ENCODE measurements around the gene HPSE2. TPM values are rescaled to one million over a fixed set of nuclear protein-coding genes. Genes with fewer than 3 reads are reported as not detected.
"Not testable (repeated sequence)": the region's sequence is repeated elsewhere in the genome, so short reads cannot be mapped to it uniquely, and the experiment has no call there.

The HPSE2 gene
- total RNA-seq, 4 donors from 2014 or later = not detected

- TF ChIP-seq POLR2A (IDR thresholded peaks at IDR 0.05) (no peak), CTCF (IDR thresholded peaks at IDR 0.05) (no peak)
- Histone ChIP-seq H3K9me3 (no peaks in the 10 kb centered on the region), H3K4me1 (no peaks in the 10 kb centered on the region), H3K27ac (no peak overlapping the region), H3K36me3 (no peaks in the 10 kb centered on the region), H3K27me3 (no peaks in the 10 kb centered on the region), H3K4me3 (replicated peaks in 1 of 3) (no peak overlapping the region)
- no peak for DNase-seq
- WGBS, 2 donors = 71 to 74% methylated on average over 3 of the region's 3 CpGs
- intact Hi-C loops (cut with DNase I) = no loop called here
Observed at GRCh38 chr10:98908868-98909267, 326.8 kb downstream of the HPSE2 start.

- H3K27me3 ChIP-seq; H3K9me3 ChIP-seq; H3K4me3 ChIP-seq (replicated peaks in 1 of 3); H3K36me3 ChIP-seq; H3K27ac ChIP-seq; DNase-seq; H3K4me1 ChIP-seq; intact Hi-C loops (cut with DNase I): not testable (repeated sequence)
- WGBS, 2 donors = 92 to 94% methylated on average over 8 of the region's 8 CpGs
Observed at GRCh38 chr10:98908247-98908646, 327.4 kb downstream of the HPSE2 start.

GRCh38 chr10:98901441-98902110 lies 334.1 kb downstream of the HPSE2 start:
- Histone ChIP-seq H3K4me1 (no peaks in the 10 kb centered on the region), H3K27ac (no peak overlapping the region), H3K27me3 (no peaks in the 10 kb centered on the region), H3K36me3 (no peaks in the 10 kb centered on the region), H3K9me3 (no peaks in the 10 kb centered on the region), H3K4me3 (replicated peaks in 1 of 3) (no peak overlapping the region)
- 70 to 76% methylated on average over 4 of the region's 4 CpGs for WGBS, 2 donors
- intact Hi-C loops (cut with DNase I) = no loop called here
- DNase-seq = no peak
- TF ChIP-seq POLR2A (IDR thresholded peaks at IDR 0.05) (no peak), CTCF (IDR thresholded peaks at IDR 0.05) (no peak)

- no peak overlapping the region for H3K4me3 ChIP-seq (replicated peaks in 1 of 3)
- TF ChIP-seq CTCF (IDR thresholded peaks at IDR 0.05) = no peak
- 64 to 65% methylated on average over 3 of the region's 3 CpGs for WGBS, 2 donors
- H3K4me1 ChIP-seq = no peaks in the 10 kb centered on the region
- intact Hi-C loops (cut with DNase I) = no loop called here
- no peaks in the 10 kb centered on the region for H3K27me3 ChIP-seq
- no peak overlapping the region for H3K27ac ChIP-seq
- no peaks in the 10 kb centered on the region for H3K36me3 ChIP-seq
- no peak for DNase-seq
- H3K9me3 ChIP-seq = no peaks in the 10 kb centered on the region
Observed at GRCh38 chr10:98899018-98899417, 336.6 kb downstream of the HPSE2 start.

- no peaks in the 10 kb centered on the region for H3K9me3 ChIP-seq
- no peaks in the 10 kb centered on the region for H3K36me3 ChIP-seq
- no peak overlapping the region for H3K27ac ChIP-seq
- WGBS, 2 donors = 81 to 91% methylated on average over 1 of the region's 1 CpG
- DNase-seq = no peak
- H3K4me1 ChIP-seq = no peaks in the 10 kb centered on the region
- intact Hi-C loops (cut with DNase I) = no loop called here
- no peak for TF ChIP-seq CTCF (IDR thresholded peaks at IDR 0.05)
- no peak for TF ChIP-seq POLR2A (IDR thresholded peaks at IDR 0.05)
- no peaks in the 10 kb centered on the region for H3K27me3 ChIP-seq
- no peak overlapping the region for H3K4me3 ChIP-seq (replicated peaks in 1 of 3)
Observed at GRCh38 chr10:98892523-98892922, 343.1 kb downstream of the HPSE2 start.
